GM10248 (cell line): Measurements from ENCODE around the gene MED25.

Experiments
- CTCF ChIA-PET: fragments of 300-600 bp; sonication (Branson Sonifier 250); formaldehyde crosslinking; extraction: SDS; loops from one replicate; lab custom pipeline; 2021; ENCODE audit warnings: antibody characterized with exemption; lab: Yijun Ruan, JAX
- POLR2A ChIA-PET: fragments of 350-650 bp; sonication (Branson Sonifier 250); formaldehyde crosslinking; extraction: SDS; loops from one replicate; lab custom pipeline; 2020; ENCODE audit warnings: antibody characterized with exemption; lab: Yijun Ruan, JAX
- DNase-seq: peaks from one replicate; pipeline ENCODE4 v3.0.0; 2012; ENCODE audit errors: extremely low spot score
- TF ChIP-seq, protein P1 (sequence below): IDR thresholded peaks from 2 replicates; pipeline ENCODE4 v1.5.1; 2012; ENCODE audit warnings: mild to moderate bottlenecking, low read depth; ENCODE audit errors: extremely low read depth, missing control alignments, control extremely low read depth

MED25 gene

DNA sequence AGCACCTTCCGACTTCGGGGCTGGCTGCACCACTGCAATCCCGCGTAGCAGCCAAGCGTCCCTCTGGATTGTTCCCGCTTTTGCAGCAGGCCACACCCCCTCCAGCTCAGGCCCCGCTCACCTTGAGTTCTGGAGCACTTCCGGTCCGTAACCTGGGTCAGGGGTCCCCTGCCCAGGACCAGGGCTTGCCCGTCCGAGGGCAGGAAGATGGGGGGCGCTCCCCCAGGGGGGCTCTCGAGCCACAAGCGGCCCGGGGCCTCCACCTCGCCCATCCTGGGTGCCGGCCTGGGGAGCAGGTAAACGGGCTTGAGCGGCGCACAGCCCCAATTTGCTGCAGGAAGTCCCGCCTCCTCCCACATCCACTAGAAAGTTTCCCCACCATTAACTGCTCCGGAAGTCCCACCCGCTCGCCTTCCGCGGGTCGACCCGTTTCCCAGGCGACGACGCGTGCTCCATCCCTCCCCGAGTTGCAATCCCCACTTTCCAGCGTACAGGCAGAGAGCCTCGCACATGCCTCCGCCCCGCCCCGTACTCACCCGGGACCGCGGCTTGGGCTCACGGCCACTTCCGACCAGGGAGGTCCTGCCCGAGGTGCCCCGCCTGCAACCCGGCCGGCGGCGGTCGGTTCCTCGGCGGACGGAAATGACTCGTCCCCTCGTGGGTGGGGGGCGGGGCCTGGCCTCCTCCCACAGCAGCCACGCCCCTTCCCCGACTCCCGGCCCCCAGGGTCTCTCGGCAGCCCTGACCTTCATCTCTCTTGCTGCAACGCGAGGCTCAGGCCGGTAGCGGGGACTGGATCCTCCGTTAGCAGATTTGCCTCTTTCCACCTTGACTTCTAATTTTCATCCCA is 49.1 kb downstream of the MED25 start, which contains the start of gene PNKP:
Gene PNKP (minus strand): TSS at position 644 of the 850 bp plus-strand sequence. CDS start 372 bp downstream, at position 272.
- ChIA-PET POLR2A (interaction anchor here (1.0 kb wide), 1 partner anchor 63 kb away, joined by 3 read pairs; no protein-coding TSS in a partner anchor), CTCF (interaction anchor here (1.0 kb wide), 1 partner anchor 9 kb away, joined by 4 read pairs; no protein-coding TSS in a partner anchor)
- DNase-seq: peak; percentile 95
- TF ChIP-seq, protein P1, sequence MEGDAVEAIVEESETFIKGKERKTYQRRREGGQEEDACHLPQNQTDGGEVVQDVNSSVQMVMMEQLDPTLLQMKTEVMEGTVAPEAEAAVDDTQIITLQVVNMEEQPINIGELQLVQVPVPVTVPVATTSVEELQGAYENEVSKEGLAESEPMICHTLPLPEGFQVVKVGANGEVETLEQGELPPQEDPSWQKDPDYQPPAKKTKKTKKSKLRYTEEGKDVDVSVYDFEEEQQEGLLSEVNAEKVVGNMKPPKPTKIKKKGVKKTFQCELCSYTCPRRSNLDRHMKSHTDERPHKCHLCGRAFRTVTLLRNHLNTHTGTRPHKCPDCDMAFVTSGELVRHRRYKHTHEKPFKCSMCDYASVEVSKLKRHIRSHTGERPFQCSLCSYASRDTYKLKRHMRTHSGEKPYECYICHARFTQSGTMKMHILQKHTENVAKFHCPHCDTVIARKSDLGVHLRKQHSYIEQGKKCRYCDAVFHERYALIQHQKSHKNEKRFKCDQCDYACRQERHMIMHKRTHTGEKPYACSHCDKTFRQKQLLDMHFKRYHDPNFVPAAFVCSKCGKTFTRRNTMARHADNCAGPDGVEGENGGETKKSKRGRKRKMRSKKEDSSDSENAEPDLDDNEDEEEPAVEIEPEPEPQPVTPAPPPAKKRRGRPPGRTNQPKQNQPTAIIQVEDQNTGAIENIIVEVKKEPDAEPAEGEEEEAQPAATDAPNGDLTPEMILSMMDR: no peak

DNA sequence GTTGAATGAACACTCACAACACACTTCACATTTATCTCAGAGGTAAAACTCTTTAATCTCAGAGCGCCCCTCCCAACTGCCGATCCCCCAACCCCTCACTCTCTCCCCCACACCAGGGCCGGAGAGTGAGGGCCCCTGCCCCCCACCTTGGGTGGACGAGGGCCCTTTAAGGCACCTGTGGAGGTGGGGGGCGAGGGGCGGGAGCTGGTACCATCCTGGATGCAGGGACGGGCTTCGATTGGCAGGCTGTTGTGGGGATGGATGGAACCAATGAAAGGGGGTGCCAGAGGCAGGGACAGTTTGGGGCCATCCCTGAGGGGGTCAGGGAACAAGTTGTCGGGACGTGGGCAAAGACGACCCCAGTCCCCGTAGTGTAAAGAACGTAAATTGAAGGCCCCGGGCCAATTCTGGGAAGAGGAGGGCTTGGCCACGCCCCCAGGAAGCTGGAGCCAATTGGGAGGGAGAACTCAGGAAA is 51.0 kb downstream of the MED25 start:
- TF ChIP-seq, protein P1: no peak
- DNase-seq: no peak
- ChIA-PET POLR2A (interaction anchor here (0.6 to 1.3 kb wide), 8 partner anchors 10 to 484 kb away, joined by 3 to 11 read pairs (median 4); partner anchors contain the start of genes ATF5 and PTOV1), CTCF (interaction anchor here (0.9 to 1.3 kb wide), 2 partner anchors 188 to 192 kb away, joined by 3 to 4 read pairs; partner anchors contain the start of gene PRMT1)

DNA sequence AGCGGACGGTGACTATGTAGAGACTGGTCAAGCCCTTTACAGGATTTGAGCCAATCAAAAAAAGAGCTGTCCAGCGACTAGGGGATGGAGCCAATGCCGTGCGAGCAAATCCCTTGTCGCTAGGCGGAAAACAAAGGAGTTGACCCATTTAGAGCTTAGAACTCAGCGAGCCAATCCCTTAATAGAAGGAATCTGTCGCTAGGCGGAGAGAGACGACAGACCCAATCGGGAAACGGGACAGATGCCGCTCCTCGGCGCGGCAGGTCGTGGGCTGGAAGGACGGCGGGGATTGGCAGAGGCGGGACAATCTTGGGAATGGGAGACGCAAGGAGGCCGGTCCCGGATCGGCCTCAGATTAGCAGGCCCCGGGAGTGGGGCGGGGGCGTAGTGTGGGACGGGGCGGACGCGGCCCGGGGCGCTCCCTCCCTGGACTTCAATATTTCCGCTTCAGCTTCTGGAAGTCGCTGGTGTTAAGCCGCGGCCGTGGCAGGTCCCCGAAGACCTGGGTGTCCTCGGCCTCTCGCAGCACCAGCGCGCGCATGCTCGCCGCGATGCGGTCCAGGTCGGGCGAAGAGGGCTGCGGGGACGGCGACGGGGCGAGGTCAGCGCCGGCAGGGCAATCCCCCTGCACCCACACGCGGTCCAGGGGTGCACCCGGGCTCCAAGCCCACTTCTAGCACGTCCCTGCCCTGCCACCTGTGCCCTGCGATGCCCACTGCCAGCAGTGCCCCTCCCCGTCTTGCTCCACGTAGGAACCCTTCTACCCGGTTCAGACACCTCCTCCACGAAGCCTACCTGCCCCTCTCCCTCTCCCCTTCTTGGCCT is 51.6 kb downstream of the MED25 start:
- peak; percentile 89 for DNase-seq
- ChIA-PET CTCF (interaction anchor here (0.9 to 1.3 kb wide), 2 partner anchors 189 to 193 kb away, joined by 3 to 4 read pairs; partner anchors contain the start of gene PRMT1), POLR2A (interaction anchor here (0.6 to 1.3 kb wide), 8 partner anchors 11 to 485 kb away, joined by 3 to 11 read pairs (median 4); partner anchors contain the start of genes ATF5 and PTOV1)
- TF ChIP-seq, protein P1: no peak

DNA sequence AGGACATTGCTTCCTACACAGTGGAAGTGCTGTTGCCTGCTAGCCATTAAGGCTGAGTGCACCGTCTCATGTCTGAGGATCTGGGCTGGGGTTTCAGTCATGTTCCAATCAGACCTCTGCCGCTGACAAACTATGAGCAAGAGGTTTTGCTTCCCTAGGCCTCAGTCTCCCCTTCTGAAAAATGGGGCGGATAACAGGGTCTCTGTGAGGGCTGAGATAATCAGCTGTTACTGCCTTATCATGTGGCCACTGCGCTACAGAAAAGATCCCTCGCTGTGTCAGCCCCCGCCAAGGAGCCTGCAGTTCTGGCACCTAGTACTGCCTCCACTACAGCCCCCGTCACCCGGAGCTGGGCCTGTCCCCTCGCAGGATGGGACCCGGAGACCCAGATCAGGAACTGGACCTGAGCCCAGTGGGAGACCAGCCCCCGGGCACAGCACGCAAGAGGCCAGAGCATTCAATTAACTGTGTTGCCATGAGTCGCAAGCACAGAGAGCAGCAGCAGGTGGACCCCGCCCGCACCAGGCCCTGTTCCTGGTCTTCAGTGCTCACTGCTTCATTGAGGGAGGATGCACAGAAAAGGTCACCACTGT is 52.3 kb downstream of the MED25 start:
- CTCF ChIA-PET: interaction anchor here (1.5 kb wide), 1 partner anchor 16 kb away, joined by 4 read pairs; no protein-coding TSS in a partner anchor
- POLR2A ChIA-PET: no interaction called here
- TF ChIP-seq, protein P1: no peak
- no peak for DNase-seq

DNA sequence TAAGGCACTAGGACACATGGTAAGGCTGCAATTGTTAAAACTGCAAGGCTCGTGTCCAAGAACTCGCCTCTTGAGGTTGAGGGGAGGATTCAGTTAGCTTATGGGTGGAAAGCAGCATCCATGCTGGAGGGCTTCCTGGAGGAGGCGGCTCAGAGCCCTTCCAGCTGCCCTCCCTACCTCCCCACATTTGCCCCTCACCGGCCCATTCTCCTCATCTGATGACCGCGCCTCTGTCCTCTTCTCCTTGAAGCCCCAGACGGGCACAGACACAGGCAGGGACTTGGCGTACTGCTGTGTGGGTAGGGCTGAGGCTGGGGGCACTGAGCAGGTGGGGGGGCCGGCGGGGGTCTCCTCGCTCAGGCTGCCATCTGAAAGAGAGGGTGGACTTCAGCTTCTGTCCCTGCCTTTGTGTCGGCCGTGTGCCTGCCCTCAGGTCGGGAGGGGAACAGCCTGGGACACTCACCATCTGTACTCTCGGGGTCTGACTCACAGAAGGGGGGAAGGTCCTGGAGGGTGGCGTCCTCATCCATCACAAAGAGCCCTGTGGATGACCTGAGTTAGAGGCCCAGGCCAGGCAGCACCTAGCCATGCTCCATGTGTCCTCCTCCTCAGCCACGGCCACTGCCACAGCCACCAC is 53.4 kb downstream of the MED25 start:
- TF ChIP-seq, protein P1: no peak
- no peak for DNase-seq
- ChIA-PET CTCF (interaction anchor here (1.5 kb wide), 1 partner anchor 17 kb away, joined by 4 read pairs; no protein-coding TSS in a partner anchor), POLR2A (interaction anchor here (0.5 to 0.6 kb wide), 2 partner anchors 21 to 173 kb away, joined by 6 to 8 read pairs; no protein-coding TSS in a partner anchor)
